Esophagus squamous epithelium (tissue), 5 donors: ENCODE data around the gene MOB3B. TPM values are rescaled to one million over a fixed set of nuclear protein-coding genes. Genes with fewer than 3 reads are reported as not detected.

Source experiments
- DNase-seq: peaks from one replicate; lab custom pipeline; 2025; lab: John Stamatoyannopoulos, UW
- H3K27ac ChIP-seq, 4 donors: fragments of 200-600 bp; sonication (generic); one replicate each; pipeline ENCODE4 v1.5.1; 2016 to 2019; ENCODE audit warnings: mild to moderate bottlenecking in 1 of 4
- H3K27me3 ChIP-seq, 4 donors: fragments of 200-600 bp; sonication (generic); 1 replicate in 3 of 4; 2 replicates in 1 of 4; pipeline versions ENCODE4 v1.5.1 to v1.6.0; 2017 to 2021; ENCODE audit warnings: antibody characterized with exemption in 1 of 4
- H3K36me3 ChIP-seq, 3 donors: fragments of 200-600 bp; sonication (generic); one replicate each; pipeline ENCODE4 v1.5.1; 2016 to 2019
- H3K4me1 ChIP-seq, 3 donors: fragments of 200-600 bp; sonication (generic); one replicate each; pipeline ENCODE4 v1.5.1; 2017 to 2019
- H3K4me3 ChIP-seq, 4 donors: fragments of 200-600 bp; sonication (generic); 1 replicate in 3 of 4; 2 replicates in 1 of 4; pipeline ENCODE4 v1.5.1; 2016 to 2019; ENCODE audit warnings: mild to moderate bottlenecking in 2 of 4, moderate library complexity in 1 of 4
- H3K9me3 ChIP-seq, 3 donors: fragments of 200-600 bp; sonication (generic); one replicate each; pipeline ENCODE4 v1.5.1; 2016 to 2019
- CTCF ChIP-seq, 6 experiments: fragments of 450-650 bp in 4 of 6; fragments of 200-600 bp in 2 of 6; sonication (generic) in 2 of 6; IDR thresholded peaks; one replicate each; pipeline ENCODE4 v1.5.1; 2016 to 2019; ENCODE audit warnings: antibody characterized with exemption in 6 of 6, mild to moderate bottlenecking in 4 of 6, moderate library complexity in 4 of 6
- POLR2A ChIP-seq, 4 donors: fragments of 450-650 bp; IDR thresholded peaks; one replicate each; pipeline ENCODE4 v1.6.1; 2017; ENCODE audit warnings: antibody characterized with exemption in 4 of 4, mild to moderate bottlenecking in 4 of 4, moderate library complexity in 3 of 4
- WGBS, 2 donors: methylation state at CpG; one replicate each; pipeline ENCODE4 v1.1.5; 2018; 5-methylcytosine and 5-hydroxymethylcytosine counted together
- intact Hi-C: fragments of 100-400 bp; cut with DNase I; formaldehyde crosslinking; loops from one replicate; pipeline ENCODE4 v1.15.0; 2022
- total RNA-seq, 4 donors: library from RNA; depleted of rRNA; stranded (reverse); fragments of >200 nt; gene quantifications; one replicate each; pipeline ENCODE4 v1.1.0, GENCODE V29; 2016
- donor health status: DM: yes; HTN: yes; CAD: no.

MOB3B gene
- total RNA-seq, 4 donors from 2014 or later = 2.2 to 7.6 (median 5.2) TPM

DNA sequence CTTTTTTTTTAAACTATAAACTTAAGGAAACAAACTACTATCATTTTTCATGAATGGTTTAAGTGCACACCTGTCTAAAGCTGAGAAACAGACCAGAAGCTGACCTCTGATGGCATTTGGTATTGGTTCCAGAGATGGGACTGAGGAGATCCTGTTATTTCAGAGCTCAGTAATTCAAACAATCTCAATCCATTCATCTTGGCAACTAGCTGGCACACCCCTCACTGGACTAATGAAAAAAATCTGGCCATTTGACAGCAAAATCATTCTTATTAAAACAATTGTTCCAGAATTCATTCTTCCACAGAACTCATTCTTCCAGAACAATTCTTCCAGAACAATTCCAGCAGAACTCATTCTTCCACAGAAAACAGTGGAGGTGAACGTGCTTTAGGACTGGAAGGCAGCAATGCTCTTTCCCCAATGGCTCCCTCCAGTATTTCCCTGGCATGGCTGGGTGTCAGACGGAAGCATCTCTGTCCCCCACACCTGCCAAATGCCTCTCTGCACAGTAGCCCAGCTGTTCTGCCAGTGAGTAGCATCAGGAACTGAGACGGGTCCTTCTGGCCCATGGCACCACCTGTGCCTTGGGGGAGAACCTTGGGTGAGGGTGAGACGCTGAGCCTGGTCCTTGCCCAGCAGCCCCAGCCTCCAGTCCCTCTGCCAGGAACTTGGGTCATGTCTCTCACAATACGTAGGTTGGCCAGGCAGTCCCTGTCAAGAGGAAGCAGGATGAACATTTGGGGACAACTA, 145.2 kb downstream of the MOB3B start:
- DNase-seq = no peak
- Histone ChIP-seq H3K27me3 (no peaks in the 10 kb centered on the region), H3K9me3 (no peaks in the 10 kb centered on the region), H3K27ac (no peak overlapping the region), H3K36me3 (no peaks in the 10 kb centered on the region), H3K4me3 (no peak overlapping the region), H3K4me1 (peaks cover 0 to 65% (median 16%) of the 10 kb centered on the region in 3 donors)
- TF ChIP-seq POLR2A (IDR thresholded peaks at IDR 0.05) = no peak
- no peak for TF ChIP-seq CTCF (IDR thresholded peaks at IDR 0.05)
- intact Hi-C loops = loop anchor here (10.0 kb wide), 1 partner anchor 50 kb away; no protein-coding TSS in a partner anchor
- 63 to 78% methylated on average over 2 to 4 of the region's 5 CpGs for WGBS, 2 donors

GRCh38 chr9:27383524-27383923, 146.1 kb downstream of the MOB3B start:
- TF ChIP-seq POLR2A (IDR thresholded peaks at IDR 0.05) (no peak), CTCF (IDR thresholded peaks at IDR 0.05) (no peak)
- H3K27ac ChIP-seq = no peak overlapping the region
- DNase-seq = no peak
- H3K27me3 ChIP-seq = no peaks in the 10 kb centered on the region
- intact Hi-C loops = loop anchor here (10.0 kb wide), 1 partner anchor 51 kb away; no protein-coding TSS in a partner anchor
- H3K4me1 ChIP-seq = peaks cover 0 to 61% (median 16%) of the 10 kb centered on the region in 3 donors
- no peak overlapping the region for H3K4me3 ChIP-seq
- 53 to 100% methylated on average over 1 of the region's 1 CpG for WGBS, 2 donors
- H3K36me3 ChIP-seq = no peaks in the 10 kb centered on the region
- H3K9me3 ChIP-seq = no peaks in the 10 kb centered on the region

- TF ChIP-seq CTCF (IDR thresholded peaks at IDR 0.05) (no peak), POLR2A (IDR thresholded peaks at IDR 0.05) (no peak)
- Histone ChIP-seq H3K27ac (no peak overlapping the region), H3K4me3 (no peak overlapping the region), H3K4me1 (peaks cover 0 to 61% (median 16%) of the 10 kb centered on the region in 3 donors), H3K27me3 (no peaks in the 10 kb centered on the region), H3K36me3 (no peaks in the 10 kb centered on the region), H3K9me3 (no peaks in the 10 kb centered on the region)
- intact Hi-C loops = loop anchor here (10.0 kb wide), 1 partner anchor 52 kb away; no protein-coding TSS in a partner anchor
- 65 to 76% methylated on average over 2 of the region's 2 CpGs for WGBS, 2 donors
- no peak for DNase-seq
Observed at GRCh38 chr9:27382975-27383374, 146.6 kb downstream of the MOB3B start.

DNA sequence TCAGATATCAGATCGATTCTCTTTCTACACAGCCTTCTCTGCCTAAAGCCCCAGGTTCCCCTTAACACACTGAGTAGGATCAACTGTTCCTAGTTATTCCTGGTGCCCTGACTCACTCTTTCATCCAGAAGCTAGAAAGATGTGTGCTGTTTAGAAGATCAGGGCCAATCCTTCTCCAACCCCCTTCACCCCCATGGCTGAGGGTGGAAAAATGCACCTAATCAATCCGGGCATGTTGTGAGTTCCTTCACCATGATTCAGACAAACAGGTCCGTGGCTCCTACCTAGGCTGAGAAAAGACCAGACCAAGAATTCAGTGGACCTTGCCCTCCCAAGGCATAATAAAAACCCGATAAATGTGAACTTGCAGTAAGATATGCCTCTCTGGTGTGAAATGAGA, 147.3 kb downstream of the MOB3B start:
- TF ChIP-seq CTCF (IDR thresholded peaks at IDR 0.05) = no peak
- no peak for TF ChIP-seq POLR2A (IDR thresholded peaks at IDR 0.05)
- Histone ChIP-seq H3K27ac (no peak overlapping the region), H3K4me3 (no peak overlapping the region), H3K36me3 (no peaks in the 10 kb centered on the region), H3K27me3 (no peaks in the 10 kb centered on the region), H3K4me1 (peaks cover 0 to 61% (median 17%) of the 10 kb centered on the region in 3 donors), H3K9me3 (no peaks in the 10 kb centered on the region)
- 44 to 73% methylated on average over 4 of the region's 4 CpGs for whole genome bisulfite sequencing, 2 donors
- intact Hi-C loops = loop anchor here (10.0 kb wide), 1 partner anchor 52 kb away; no protein-coding TSS in a partner anchor
- no peak for DNase-seq
